ENCODE results near the gene HTT.
"Not testable (repeated sequence)": the region's sequence is repeated elsewhere in the genome, so short reads cannot be mapped to it uniquely, and the experiment has no call there.

The HTT gene

GRCh38 chr4:3040452-3041191, 33.9 kb upstream of the HTT start:
- H3K27ac Mint-ChIP-seq = peak overlapping the region; percentile 89
- H3K36me3 Mint-ChIP-seq (ENCODE audit: low read depth) = no peaks in the 10 kb centered on the region
- H3K27me3 Mint-ChIP-seq = peaks cover 36% of the 10 kb centered on the region
- H3K4me3 Mint-ChIP-seq = peak overlapping the region; percentile 89
- intact Hi-C loops (cut with micrococcal nuclease) = no loop called here
- peaks cover 63% of the 10 kb centered on the region for H3K4me1 Mint-ChIP-seq (ENCODE audit: low read depth)
- H3K9me3 Mint-ChIP-seq = no peaks in the 10 kb centered on the region

GRCh38 chr4:3041192-3042142, 33.0 kb upstream of the HTT start:
- Mint-ChIP-seq H3K27me3 (peaks cover 29% of the 10 kb centered on the region), H3K36me3 (ENCODE audit: low read depth) (no peaks in the 10 kb centered on the region), H3K4me1 (ENCODE audit: low read depth) (peaks cover 71% of the 10 kb centered on the region), H3K4me3 (peak overlapping the region; percentile 89), H3K9me3 (no peaks in the 10 kb centered on the region), H3K27ac (peak overlapping the region; percentile 89)
- intact Hi-C loops (cut with micrococcal nuclease) = no loop called here

- peak overlapping the region; percentile 89 for H3K27ac Mint-ChIP-seq
- H3K4me3 Mint-ChIP-seq = peak overlapping the region; percentile 89
- H3K27me3 Mint-ChIP-seq = peaks cover 21% of the 10 kb centered on the region
- intact Hi-C loops (cut with micrococcal nuclease) = no loop called here
- peaks cover 65% of the 10 kb centered on the region for H3K4me1 Mint-ChIP-seq (ENCODE audit: low read depth)
- H3K36me3 Mint-ChIP-seq (ENCODE audit: low read depth) = no peaks in the 10 kb centered on the region
- no peaks in the 10 kb centered on the region for H3K9me3 Mint-ChIP-seq
These were observed 32.3 kb upstream of the HTT start for GRCh38 chr4:3042226-3042625.

- intact Hi-C loops (cut with micrococcal nuclease) = no loop called here
- Mint-ChIP-seq H3K27me3 (peaks cover 13% of the 10 kb centered on the region), H3K4me1 (ENCODE audit: low read depth) (peaks cover 62% of the 10 kb centered on the region), H3K36me3 (ENCODE audit: low read depth) (no peaks in the 10 kb centered on the region), H3K4me3 (no peak overlapping the region), H3K9me3 (no peaks in the 10 kb centered on the region), H3K27ac (no peak overlapping the region)
These were observed 31.0 kb upstream of the HTT start for GRCh38 chr4:3043282-3044020.

- peak overlapping the region; percentile 28 for H3K4me3 Mint-ChIP-seq
- peaks cover 14% of the 10 kb centered on the region for H3K27me3 Mint-ChIP-seq
- intact Hi-C loops (cut with micrococcal nuclease) = no loop called here
- H3K27ac Mint-ChIP-seq = peak overlapping the region; percentile 62
- no peaks in the 10 kb centered on the region for H3K9me3 Mint-ChIP-seq
- peaks cover 61% of the 10 kb centered on the region for H3K4me1 Mint-ChIP-seq (ENCODE audit: low read depth)
- no peaks in the 10 kb centered on the region for H3K36me3 Mint-ChIP-seq (ENCODE audit: low read depth)
These were observed 29.3 kb upstream of the HTT start for GRCh38 chr4:3044870-3045819.

GRCh38 chr4:3046162-3046561, 28.3 kb upstream of the HTT start:
- Mint-ChIP-seq H3K4me1 (ENCODE audit: low read depth) (peaks cover 53% of the 10 kb centered on the region), H3K27me3 (peaks cover 12% of the 10 kb centered on the region), H3K4me3 (no peak overlapping the region), H3K27ac (no peak overlapping the region), H3K36me3 (ENCODE audit: low read depth) (no peaks in the 10 kb centered on the region), H3K9me3 (no peaks in the 10 kb centered on the region)
- intact Hi-C loops (cut with micrococcal nuclease) = loop anchor here (2.0 kb wide), 1 partner anchor 33 kb away; no protein-coding TSS in a partner anchor

- intact Hi-C loops (cut with micrococcal nuclease) = loop anchor here (2.0 kb wide), 1 partner anchor 32 kb away; no protein-coding TSS in a partner anchor
- peaks cover 17% of the 10 kb centered on the region for H3K27me3 Mint-ChIP-seq
- no peak overlapping the region for H3K4me3 Mint-ChIP-seq
- H3K4me1 Mint-ChIP-seq (ENCODE audit: low read depth) = peaks cover 48% of the 10 kb centered on the region
- no peak overlapping the region for H3K27ac Mint-ChIP-seq
- H3K9me3 Mint-ChIP-seq = no peaks in the 10 kb centered on the region
- H3K36me3 Mint-ChIP-seq (ENCODE audit: low read depth) = no peaks in the 10 kb centered on the region
These were observed 27.9 kb upstream of the HTT start for GRCh38 chr4:3046623-3047022.

- Mint-ChIP-seq H3K27me3 (peaks cover 19% of the 10 kb centered on the region), H3K4me3 (peak overlapping the region; percentile 54), H3K36me3 (ENCODE audit: low read depth) (no peaks in the 10 kb centered on the region), H3K9me3 (no peaks in the 10 kb centered on the region), H3K27ac (no peak overlapping the region), H3K4me1 (ENCODE audit: low read depth) (peaks cover 37% of the 10 kb centered on the region)
- intact Hi-C loops (cut with micrococcal nuclease) = loop anchor here (2.0 kb wide), 1 partner anchor 31 kb away; no protein-coding TSS in a partner anchor
These were observed 26.8 kb upstream of the HTT start for GRCh38 chr4:3047464-3048286.

GRCh38 chr4:3051141-3051897, 23.2 kb upstream of the HTT start:
- H3K27me3 Mint-ChIP-seq = peaks cover 30% of the 10 kb centered on the region
- peaks cover 11% of the 10 kb centered on the region for H3K4me1 Mint-ChIP-seq (ENCODE audit: low read depth)
- H3K4me3 Mint-ChIP-seq; H3K27ac Mint-ChIP-seq; intact Hi-C loops (cut with micrococcal nuclease): not testable (repeated sequence)
- peaks cover 21% of the 10 kb centered on the region for H3K9me3 Mint-ChIP-seq
- peaks cover 17% of the 10 kb centered on the region for H3K36me3 Mint-ChIP-seq (ENCODE audit: low read depth)

GRCh38 chr4:3054169-3054759, 20.2 kb upstream of the HTT start:
- Mint-ChIP-seq H3K9me3 (peaks cover 29% of the 10 kb centered on the region), H3K27ac (no peak overlapping the region), H3K36me3 (ENCODE audit: low read depth) (peaks cover 17% of the 10 kb centered on the region), H3K4me3 (no peak overlapping the region), H3K27me3 (peaks cover 28% of the 10 kb centered on the region), H3K4me1 (ENCODE audit: low read depth) (peaks cover 9% of the 10 kb centered on the region)
- intact Hi-C loops (cut with micrococcal nuclease) = no loop called here

- intact Hi-C loops (cut with micrococcal nuclease) = no loop called here
- H3K4me3 Mint-ChIP-seq = no peak overlapping the region
- H3K27me3 Mint-ChIP-seq = peaks cover 35% of the 10 kb centered on the region
- peaks cover 11% of the 10 kb centered on the region for H3K36me3 Mint-ChIP-seq (ENCODE audit: low read depth)
- peaks cover 20% of the 10 kb centered on the region for H3K9me3 Mint-ChIP-seq
- no peak overlapping the region for H3K27ac Mint-ChIP-seq
- peaks cover 42% of the 10 kb centered on the region for H3K4me1 Mint-ChIP-seq (ENCODE audit: low read depth)
These were observed 14.5 kb upstream of the HTT start for GRCh38 chr4:3059943-3060342.

Data from dendritic cell treated with granulocyte-macrophage colony-stimulating factor and Interleukin-4, amounts not matched to agents 40 ng/mL and 50 ng/mL, for 4 days (primary cell).